ENCODE measurements around the gene SKA3. TPM values are rescaled to one million over a fixed set of nuclear protein-coding genes. Genes with fewer than 3 reads are reported as not detected.

Gene SKA3
- polyA plus RNA-seq, 1 donor = 4.0 TPM

DNA sequence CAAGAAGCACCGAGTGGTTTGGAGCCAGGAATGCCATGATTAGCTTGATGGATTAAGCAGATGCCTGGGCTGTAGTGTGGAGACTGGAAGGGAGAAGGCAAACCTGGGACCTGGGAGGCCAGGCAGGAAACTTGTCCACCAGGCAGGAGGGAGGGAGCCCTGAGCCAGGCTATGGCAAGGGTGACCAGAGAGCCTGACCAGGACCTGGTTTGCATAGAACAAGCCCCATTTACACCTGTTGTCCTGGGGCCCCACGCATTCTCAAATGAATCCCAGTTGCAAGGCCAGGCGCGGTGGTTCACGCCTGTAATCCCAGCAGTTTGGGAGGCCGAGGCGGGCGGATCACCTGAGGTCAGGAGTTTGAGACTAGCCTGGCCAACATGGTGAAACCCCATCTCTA is 64.8 kb downstream of the SKA3 start:
- no peak for DNase-seq

DNA sequence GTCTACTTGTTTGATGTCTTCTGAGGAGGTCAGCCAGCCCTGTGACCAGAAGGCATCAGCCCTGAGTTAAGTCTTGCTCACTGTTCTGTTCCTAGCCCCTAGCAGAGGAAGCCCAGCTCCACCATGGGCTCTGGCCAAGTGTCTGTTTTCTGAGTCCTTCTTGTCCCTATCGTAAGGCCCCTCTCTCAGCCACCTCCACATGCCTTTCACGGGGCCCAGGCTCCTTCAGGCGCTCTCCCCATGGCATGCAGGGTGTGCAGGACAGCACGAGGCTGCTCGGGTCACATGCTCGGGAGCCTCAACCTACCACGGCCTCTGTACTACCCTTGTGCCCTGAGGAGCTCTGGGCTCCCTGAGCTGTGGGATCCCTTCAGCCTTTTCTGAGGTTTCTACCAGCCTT is 67.2 kb downstream of the SKA3 start:
- no peak for DNase-seq

- no peak for DNase-seq
These were observed 70.3 kb downstream of the SKA3 start for GRCh38 chr13:21106089-21106488.

DNA sequence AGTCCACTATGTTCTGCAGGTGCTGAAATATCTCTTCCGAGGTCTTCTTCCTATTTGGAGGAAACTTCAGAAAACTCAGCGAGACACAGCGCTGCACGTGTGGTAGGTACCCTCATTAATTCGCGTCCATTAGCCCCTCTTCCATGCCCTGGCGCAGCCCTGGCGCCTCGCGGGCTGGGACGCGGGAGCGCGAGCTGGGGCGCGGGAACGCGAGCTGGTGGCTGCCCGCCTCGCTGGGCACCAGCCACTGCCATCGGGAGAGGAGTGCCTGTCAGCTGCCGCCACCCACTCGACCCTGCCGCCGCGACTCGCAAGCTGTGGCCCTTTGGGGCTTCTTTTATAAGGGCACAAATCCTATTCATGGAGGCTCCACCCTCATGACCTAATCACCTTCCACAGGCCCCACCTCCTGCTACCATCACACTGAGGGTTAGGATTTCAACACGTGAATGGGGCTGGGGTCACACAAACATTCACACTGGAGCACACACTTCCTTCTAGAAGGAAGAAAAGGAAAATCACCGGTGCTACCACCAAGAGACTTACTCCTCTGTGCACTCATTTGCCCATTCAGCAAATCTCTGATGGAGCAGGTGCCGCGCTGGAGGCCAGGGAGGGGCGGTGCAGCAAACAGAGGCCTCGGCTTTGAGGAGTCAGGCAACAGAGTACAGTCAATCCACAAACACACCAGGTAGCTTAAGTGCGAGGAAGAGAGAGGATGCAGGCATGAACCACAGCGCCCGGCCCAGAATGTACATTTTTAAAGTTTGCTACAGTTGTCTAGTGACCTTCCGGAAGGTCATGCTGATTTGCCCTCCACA is 71.9 kb downstream of the SKA3 start:
- DNase-seq = no peak

Other genes with a start within 250 kb of the SKA3 start
- 18.1 TPM for gene LATS2, start 115.0 kb downstream of the SKA3 start, polyA plus RNA-seq (ENCODE audit: insufficient read length)
- gene SAP18, start 36.4 kb downstream of the SKA3 start, polyA plus RNA-seq (ENCODE audit: insufficient read length) = 178 TPM
- 16.0 TPM for gene MRPL57, start 106 bp upstream of the SKA3 start, polyA plus RNA-seq (ENCODE audit: insufficient read length)